ENCODE data around the gene PPP1R13L. TPM values are rescaled to one million over a fixed set of nuclear protein-coding genes. Genes with fewer than 3 reads are reported as not detected.
A peak's percentile ranks its signal among the peaks of the same experiment; 100 is the strongest.

Gene PPP1R13L
- total and polyA plus RNA-seq, 2 experiments from 2014 or later, result 3.9 to 6.4 TPM

- in situ Hi-C loops (cut with MboI), result no loop called here
- TF ChIP-seq EZH2phosphoT487 (IDR thresholded peaks at IDR 0.05; ENCODE audit: insufficient read depth, low read depth) (no peak), EZH2 (IDR thresholded peaks at IDR 0.05; ENCODE audit: insufficient read depth, poor library complexity, severe bottlenecking) (no peak)
- DNase-seq, result no peak
- Histone ChIP-seq H3K4me2 (ENCODE audit: unreplicated experiment) (no peak overlapping the region), H3K4me3 (no peak overlapping the region), H3K79me2 (ENCODE audit: insufficient read depth) (no peaks in the 10 kb centered on the region), H3K9me3 (ENCODE audit: low read depth) (no peaks in the 10 kb centered on the region), H3K9ac (no peak overlapping the region), H3K27ac (no peak overlapping the region), H3K36me3 (ENCODE audit: low read depth) (no peaks in the 10 kb centered on the region), H2AFZ (no peak overlapping the region), H3K27me3 (replicated peaks; ENCODE audit: insufficient read depth) (peaks cover under 1% of the 10 kb centered on the region; the same call in 1 of the 2 replicates), H4K20me1 (ENCODE audit: insufficient read depth) (no peaks in the 10 kb centered on the region), H3K9me2 (ENCODE audit: insufficient read depth) (no peaks in the 10 kb centered on the region), H3F3A (ENCODE audit: insufficient read depth) (no peaks in the 10 kb centered on the region), H3K4me1 (ENCODE audit: insufficient read depth) (no peaks in the 10 kb centered on the region)
- WGBS, 2 experiments (ENCODE audit: low coverage in 1 of 2, low lambda C conversion rate in 2 of 2, missing lambda C conversion rate in 2 of 2), result 88 to 90% methylated on average over 15 of the region's 15 CpGs
These were observed 59.4 kb downstream of the PPP1R13L start for GRCh38 chr19:45345506-45345860.

GRCh38 chr19:45344621-45345505 lies 60.0 kb downstream of the PPP1R13L start:
- Histone ChIP-seq H3K79me2 (ENCODE audit: insufficient read depth) (no peaks in the 10 kb centered on the region), H4K20me1 (ENCODE audit: insufficient read depth) (no peaks in the 10 kb centered on the region), H3K36me3 (ENCODE audit: low read depth) (no peaks in the 10 kb centered on the region), H3K9me2 (ENCODE audit: insufficient read depth) (no peaks in the 10 kb centered on the region), H3K27me3 (replicated peaks; ENCODE audit: insufficient read depth) (peaks cover 5% of the 10 kb centered on the region; the same call in 1 of the 2 replicates), H3K4me2 (ENCODE audit: unreplicated experiment) (no peak overlapping the region), H3F3A (ENCODE audit: insufficient read depth) (no peaks in the 10 kb centered on the region), H3K4me3 (no peak overlapping the region), H3K9ac (no peak overlapping the region), H3K9me3 (ENCODE audit: low read depth) (no peaks in the 10 kb centered on the region), H2AFZ (no peak overlapping the region), H3K27ac (no peak overlapping the region), H3K4me1 (ENCODE audit: insufficient read depth) (no peaks in the 10 kb centered on the region)
- TF ChIP-seq EZH2 (IDR thresholded peaks at IDR 0.05; ENCODE audit: insufficient read depth, poor library complexity, severe bottlenecking) (no peak), EZH2phosphoT487 (IDR thresholded peaks at IDR 0.05; ENCODE audit: insufficient read depth, low read depth) (no peak)
- WGBS, 2 experiments (ENCODE audit: low coverage in 1 of 2, low lambda C conversion rate in 2 of 2, missing lambda C conversion rate in 2 of 2), result 36 to 42% methylated on average over 12 to 14 of the region's 15 CpGs
- in situ Hi-C loops (cut with MboI), result no loop called here
- DNase-seq, result peak; percentile 30

- no peaks in the 10 kb centered on the region for H3F3A ChIP-seq (ENCODE audit: insufficient read depth)
- no peak overlapping the region for H3K9ac ChIP-seq
- H3K9me3 ChIP-seq (ENCODE audit: low read depth), result no peaks in the 10 kb centered on the region
- H3K4me1 ChIP-seq (ENCODE audit: insufficient read depth), result no peaks in the 10 kb centered on the region
- WGBS, 2 experiments (ENCODE audit: low coverage in 1 of 2, low lambda C conversion rate in 2 of 2, missing lambda C conversion rate in 2 of 2), result 62 to 64% methylated on average over 13 of the region's 13 CpGs
- H2AFZ ChIP-seq, result no peak overlapping the region
- no peak overlapping the region for H3K4me2 ChIP-seq (ENCODE audit: unreplicated experiment)
- H3K9me2 ChIP-seq (ENCODE audit: insufficient read depth), result no peaks in the 10 kb centered on the region
- no peaks in the 10 kb centered on the region for H3K36me3 ChIP-seq (ENCODE audit: low read depth)
- DNase-seq, result no peak
- H3K27ac ChIP-seq, result no peak overlapping the region
- in situ Hi-C loops (cut with MboI), result no loop called here
- peaks cover 5% of the 10 kb centered on the region; the same call in 1 of the 2 replicates for H3K27me3 ChIP-seq (replicated peaks; ENCODE audit: insufficient read depth)
- no peaks in the 10 kb centered on the region for H4K20me1 ChIP-seq (ENCODE audit: insufficient read depth)
- H3K4me3 ChIP-seq, result no peak overlapping the region
- TF ChIP-seq EZH2phosphoT487 (IDR thresholded peaks at IDR 0.05; ENCODE audit: insufficient read depth, low read depth) (no peak), EZH2 (IDR thresholded peaks at IDR 0.05; ENCODE audit: insufficient read depth, poor library complexity, severe bottlenecking) (no peak)
- no peaks in the 10 kb centered on the region for H3K79me2 ChIP-seq (ENCODE audit: insufficient read depth)
These were observed 62.0 kb downstream of the PPP1R13L start for GRCh38 chr19:45342911-45343310.

- Histone ChIP-seq H4K20me1 (ENCODE audit: insufficient read depth) (no peaks in the 10 kb centered on the region), H2AFZ (no peak overlapping the region), H3K9me2 (ENCODE audit: insufficient read depth) (no peaks in the 10 kb centered on the region), H3K27me3 (replicated peaks; ENCODE audit: insufficient read depth) (peaks cover 5% of the 10 kb centered on the region; the same call in 1 of the 2 replicates), H3K36me3 (ENCODE audit: low read depth) (no peaks in the 10 kb centered on the region), H3K79me2 (ENCODE audit: insufficient read depth) (no peaks in the 10 kb centered on the region), H3K4me3 (no peak overlapping the region), H3K27ac (no peak overlapping the region), H3K4me1 (ENCODE audit: insufficient read depth) (no peaks in the 10 kb centered on the region), H3K4me2 (ENCODE audit: unreplicated experiment) (no peak overlapping the region), H3K9ac (no peak overlapping the region), H3K9me3 (ENCODE audit: low read depth) (no peaks in the 10 kb centered on the region), H3F3A (ENCODE audit: insufficient read depth) (no peaks in the 10 kb centered on the region)
- in situ Hi-C loops (cut with MboI), result no loop called here
- peak; percentile 18 for DNase-seq
- no peak for TF ChIP-seq EZH2phosphoT487 (IDR thresholded peaks at IDR 0.05; ENCODE audit: insufficient read depth, low read depth)
- TF ChIP-seq EZH2 (IDR thresholded peaks at IDR 0.05; ENCODE audit: insufficient read depth, poor library complexity, severe bottlenecking), result no peak
- 10 to 12% methylated on average over 13 to 25 of the region's 25 CpGs for WGBS, 2 experiments (ENCODE audit: low coverage in 1 of 2, low lambda C conversion rate in 2 of 2, missing lambda C conversion rate in 2 of 2)
These were observed 63.9 kb downstream of the PPP1R13L start for GRCh38 chr19:45340899-45341453.

Measured in GM23248 (cell line).